CD4-positive, alpha-beta T cell treated with Interleukin-15 for 4 hours (primary cell): ENCODE results near the gene ZNF148.
"Not testable (repeated sequence)": the region's sequence is repeated elsewhere in the genome, so short reads cannot be mapped to it uniquely, and the experiment has no call there.

Source experiments
- DNase-seq: peaks from one replicate; pipeline ENCODE4 v3.0.0-alpha.2; 2020; ENCODE audit warnings: low spot score

The ZNF148 gene, protein sequence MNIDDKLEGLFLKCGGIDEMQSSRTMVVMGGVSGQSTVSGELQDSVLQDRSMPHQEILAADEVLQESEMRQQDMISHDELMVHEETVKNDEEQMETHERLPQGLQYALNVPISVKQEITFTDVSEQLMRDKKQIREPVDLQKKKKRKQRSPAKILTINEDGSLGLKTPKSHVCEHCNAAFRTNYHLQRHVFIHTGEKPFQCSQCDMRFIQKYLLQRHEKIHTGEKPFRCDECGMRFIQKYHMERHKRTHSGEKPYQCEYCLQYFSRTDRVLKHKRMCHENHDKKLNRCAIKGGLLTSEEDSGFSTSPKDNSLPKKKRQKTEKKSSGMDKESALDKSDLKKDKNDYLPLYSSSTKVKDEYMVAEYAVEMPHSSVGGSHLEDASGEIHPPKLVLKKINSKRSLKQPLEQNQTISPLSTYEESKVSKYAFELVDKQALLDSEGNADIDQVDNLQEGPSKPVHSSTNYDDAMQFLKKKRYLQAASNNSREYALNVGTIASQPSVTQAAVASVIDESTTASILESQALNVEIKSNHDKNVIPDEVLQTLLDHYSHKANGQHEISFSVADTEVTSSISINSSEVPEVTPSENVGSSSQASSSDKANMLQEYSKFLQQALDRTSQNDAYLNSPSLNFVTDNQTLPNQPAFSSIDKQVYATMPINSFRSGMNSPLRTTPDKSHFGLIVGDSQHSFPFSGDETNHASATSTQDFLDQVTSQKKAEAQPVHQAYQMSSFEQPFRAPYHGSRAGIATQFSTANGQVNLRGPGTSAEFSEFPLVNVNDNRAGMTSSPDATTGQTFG

DNA sequence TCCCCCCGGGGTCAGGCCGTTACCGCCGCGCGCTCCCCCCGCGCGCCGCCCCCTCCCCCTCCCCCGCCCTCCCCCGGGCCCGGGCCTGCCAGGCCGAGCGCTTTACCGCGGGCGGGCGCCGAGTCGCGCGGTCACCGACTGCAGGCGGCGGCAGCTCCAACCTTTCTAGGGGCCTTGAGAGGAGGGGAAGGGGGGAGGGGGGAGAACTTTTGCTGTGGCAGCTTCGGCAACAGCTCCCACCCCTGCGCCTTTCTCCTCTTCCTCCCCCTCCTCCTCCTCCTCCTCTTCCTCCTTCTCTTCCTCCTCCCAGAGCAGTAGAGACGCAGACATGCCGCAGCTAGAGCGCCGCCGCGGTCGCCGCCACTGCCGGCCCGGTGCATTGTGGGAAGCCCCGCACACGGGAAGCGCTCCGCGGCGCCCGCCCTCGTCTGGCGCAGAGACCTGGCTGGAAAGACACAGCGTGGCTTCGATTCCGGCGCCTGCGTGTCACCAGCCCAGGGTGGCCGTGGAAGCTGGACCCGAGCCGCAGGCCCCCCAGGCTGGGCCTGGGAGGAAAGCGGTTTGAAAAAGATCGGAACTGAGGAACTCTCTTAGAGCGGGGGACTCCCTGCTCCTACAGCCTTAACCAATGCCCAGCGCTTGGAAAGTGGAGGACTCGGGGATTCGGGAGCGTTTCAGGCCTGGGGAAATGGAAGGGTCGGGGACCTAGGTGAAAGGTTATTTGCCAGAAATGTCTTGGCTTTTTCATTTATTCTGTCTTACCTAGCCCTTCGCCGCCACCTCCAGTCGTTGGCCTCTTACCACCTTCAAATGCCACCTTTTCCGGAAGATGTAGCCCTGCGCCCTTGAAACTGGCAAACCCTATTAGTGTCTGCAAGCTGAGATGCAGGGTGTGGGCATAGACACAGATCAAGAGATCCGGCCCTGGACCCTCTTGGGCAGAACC, at the start of gene ZNF148:
ZNF148 (minus strand) TSS at position 330 of the 946 bp plus-strand sequence. CDS start 61,685 bp downstream, outside the sequence.
- DNase-seq: peak; percentile 94

DNA sequence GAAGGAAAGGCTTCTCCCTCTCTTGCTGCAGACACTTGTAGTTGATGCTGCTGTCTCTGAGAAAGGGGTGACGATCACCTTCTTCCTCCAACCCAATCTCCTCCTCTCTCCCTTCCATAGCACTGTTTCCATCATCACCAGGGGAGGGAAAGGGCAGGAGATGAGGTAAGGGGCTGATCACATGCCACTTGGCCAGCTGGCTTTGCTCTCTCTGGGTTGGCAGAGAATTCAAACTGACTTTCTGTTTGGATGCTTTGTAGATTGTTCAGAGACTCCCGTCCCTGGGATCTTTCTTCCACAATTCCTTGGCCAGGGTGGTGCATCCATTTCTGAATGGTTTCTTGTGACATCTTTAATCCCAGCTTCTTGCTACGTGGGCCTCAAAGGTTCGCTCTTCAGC, 43.2 kb upstream of the ZNF148 start:
- no peak for DNase-seq

- no peak for DNase-seq
Observed at GRCh38 chr3:125416235-125416634, 41.1 kb upstream of the ZNF148 start.

DNA sequence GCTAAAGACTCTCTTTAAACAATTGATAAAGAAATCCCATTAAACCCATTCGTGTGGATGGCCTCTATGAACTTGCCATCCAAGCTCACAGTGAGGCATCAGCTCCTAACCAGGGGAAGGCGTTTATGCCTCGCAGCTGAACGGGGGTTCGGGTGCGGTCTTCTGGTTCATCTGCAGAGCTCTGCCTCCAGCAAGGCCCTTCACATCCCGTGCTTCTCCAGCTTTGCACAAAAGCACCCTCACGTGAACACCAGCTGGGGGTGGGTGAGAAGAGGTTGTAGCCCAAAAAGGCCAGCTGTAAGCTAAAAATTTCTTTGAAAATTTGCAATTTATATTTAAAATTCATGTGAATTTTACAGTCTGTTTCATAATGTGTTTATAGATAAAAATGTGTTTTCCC, 39.5 kb upstream of the ZNF148 start:
- no peak for DNase-seq

DNA sequence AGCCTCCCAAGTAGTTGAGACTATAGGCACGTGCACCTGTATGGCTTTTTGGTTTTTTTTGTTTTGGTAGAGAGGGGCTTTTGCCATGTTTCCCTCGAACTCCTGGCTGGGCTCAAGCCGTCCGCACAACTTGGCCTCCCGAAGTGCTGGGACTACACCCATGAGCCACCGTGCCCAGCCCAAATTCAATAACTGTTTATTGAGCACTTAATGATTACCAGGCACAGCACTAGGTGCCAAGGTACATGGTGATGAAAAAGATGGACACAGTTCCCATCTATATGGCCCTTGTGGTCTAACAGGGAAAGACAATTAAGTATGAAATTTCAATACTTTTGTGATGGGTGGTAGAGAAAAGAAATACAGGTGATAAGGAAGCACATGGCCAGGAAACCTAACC, 35.8 kb upstream of the ZNF148 start:
- DNase-seq: no peak

GRCh38 chr3:125406070-125406469, 30.9 kb upstream of the ZNF148 start:
- DNase-seq: no peak

GRCh38 chr3:125405515-125405914, 30.4 kb upstream of the ZNF148 start:
- not testable (repeated sequence) for DNase-seq

GRCh38 chr3:125403789-125404188, 28.7 kb upstream of the ZNF148 start:
- no peak for DNase-seq

GRCh38 chr3:125402639-125403038, 27.5 kb upstream of the ZNF148 start:
- no peak for DNase-seq

GRCh38 chr3:125401402-125401801, 26.3 kb upstream of the ZNF148 start:
- no peak for DNase-seq

DNA sequence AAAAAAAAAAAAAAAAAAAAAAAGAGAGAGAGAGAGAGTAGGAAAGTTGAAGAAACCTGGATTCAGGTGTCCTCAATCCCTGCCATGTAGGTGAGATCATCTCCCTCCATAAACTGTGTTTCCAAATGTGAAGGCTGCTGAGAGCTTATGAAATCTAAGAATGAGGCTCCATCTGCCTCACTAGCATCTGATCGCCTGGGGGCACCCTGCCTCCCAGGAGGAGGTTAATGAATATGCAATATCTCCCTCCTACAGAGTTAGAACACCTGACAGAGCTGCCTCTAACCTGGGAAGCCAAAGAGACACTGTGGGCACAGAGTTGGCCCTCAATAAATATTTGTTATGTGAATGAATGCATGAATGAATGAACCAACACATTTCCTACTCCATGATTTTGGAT, 23.8 kb upstream of the ZNF148 start:
- DNase-seq: no peak

DNA sequence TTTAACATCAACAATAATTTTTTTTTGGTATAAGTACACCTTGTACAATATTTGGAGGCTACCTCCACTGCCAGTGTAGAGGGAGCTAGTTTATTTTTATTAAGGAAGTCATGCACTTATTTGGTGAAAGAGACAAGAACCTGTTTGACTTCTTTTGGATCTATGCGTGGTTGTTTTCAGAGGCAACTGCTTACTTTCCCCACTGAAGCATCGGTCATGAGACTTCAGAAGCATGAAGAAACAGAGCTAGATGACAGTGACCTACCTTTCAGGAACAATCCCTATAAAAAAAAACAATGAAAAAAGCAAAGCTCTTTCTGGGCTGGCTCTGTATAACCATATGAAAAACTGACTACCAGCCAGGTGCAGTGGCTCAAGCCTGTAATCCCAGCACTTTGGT, 20.0 kb upstream of the ZNF148 start:
- no peak for DNase-seq

DNA sequence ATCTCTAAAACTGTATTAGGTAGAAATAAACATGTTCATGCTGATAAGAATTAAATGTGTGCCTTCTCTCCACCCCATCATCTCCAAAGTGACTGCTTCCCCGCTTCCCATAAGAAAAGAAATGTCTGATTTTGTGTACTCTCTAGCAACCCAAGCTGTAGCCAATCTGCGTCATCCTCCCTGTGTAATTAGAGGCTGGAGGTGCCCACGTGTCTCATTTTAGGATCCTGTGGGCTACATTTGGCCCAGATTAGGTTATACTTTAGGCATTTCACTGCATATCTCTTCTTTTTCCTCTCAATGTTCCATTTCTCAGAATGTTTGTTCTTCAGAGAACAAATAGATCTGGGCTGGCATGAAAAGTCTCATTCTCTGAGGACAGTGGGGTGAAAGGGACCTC, 19.3 kb upstream of the ZNF148 start:
- no peak for DNase-seq

GRCh38 chr3:125389282-125389681, 14.2 kb upstream of the ZNF148 start:
- no peak for DNase-seq

DNA sequence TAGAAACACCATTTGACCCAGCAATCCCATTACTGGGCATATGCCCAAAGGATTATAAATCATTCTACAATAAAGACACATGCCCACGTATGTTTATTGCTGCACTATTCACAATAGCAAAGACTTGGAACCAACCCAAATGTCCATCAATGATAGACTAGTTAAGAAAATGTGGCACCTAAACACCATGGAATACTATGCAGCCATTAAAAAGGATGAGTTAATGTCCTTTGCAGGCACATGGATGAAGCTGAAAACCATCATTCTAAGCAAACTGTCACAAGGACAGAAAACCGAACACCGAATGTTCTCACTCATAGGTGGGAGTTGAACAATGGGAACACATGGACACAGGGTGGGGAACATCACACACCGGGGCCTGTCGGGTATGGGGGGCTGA, 13.2 kb upstream of the ZNF148 start:
- DNase-seq: not testable (repeated sequence)

- no peak for DNase-seq
Observed at GRCh38 chr3:125386811-125387210, 11.7 kb upstream of the ZNF148 start.

DNA sequence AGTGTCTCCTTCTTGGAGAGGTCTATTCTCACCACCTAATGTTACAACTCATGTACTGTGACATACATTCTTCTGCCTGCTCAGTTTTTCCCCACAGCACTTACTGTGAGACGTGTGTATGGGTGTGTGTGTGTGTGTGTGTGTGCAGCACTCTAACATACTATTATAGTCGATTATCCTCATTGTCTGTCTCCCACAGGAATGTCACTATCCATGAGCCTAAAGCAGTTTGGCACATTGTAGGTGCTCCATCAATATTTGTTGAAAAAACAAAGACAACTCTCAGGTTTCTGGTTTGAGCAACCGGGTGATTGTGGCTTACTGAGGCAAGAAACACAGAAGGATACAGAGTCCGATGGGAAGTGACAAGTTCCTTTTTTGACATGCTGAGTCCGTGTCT, 8.6 kb upstream of the ZNF148 start:
- no peak for DNase-seq

- no peak for DNase-seq
Observed at GRCh38 chr3:125382298-125382697, 7.2 kb upstream of the ZNF148 start.

GRCh38 chr3:125381743-125382142, 6.6 kb upstream of the ZNF148 start:
- DNase-seq: no peak

GRCh38 chr3:125381314-125381713, 6.2 kb upstream of the ZNF148 start:
- DNase-seq: no peak

- DNase-seq: no peak
Observed at GRCh38 chr3:125379483-125379882, 4.4 kb upstream of the ZNF148 start.

GRCh38 chr3:125378762-125379161, 3.6 kb upstream of the ZNF148 start:
- no peak for DNase-seq
